Uterus (tissue), 2 donors: ENCODE data around the gene DUSP22.

Source experiments
- POLR2A ChIP-seq, 2 donors: fragments of 450-650 bp; IDR thresholded peaks; one replicate each; pipeline ENCODE4 v1.6.1; 2016; ENCODE audit warnings: antibody characterized with exemption in 2 of 2, mild to moderate bottlenecking in 1 of 2, moderate library complexity in 1 of 2
- TF ChIP-seq, protein P1 (sequence below), 4 experiments: fragments of 200-600 bp in 2 of 4; fragments of 450-650 bp in 2 of 4; sonication (generic) in 2 of 4; IDR thresholded peaks; one replicate each; pipeline ENCODE4 v1.5.1; 2016 to 2019; ENCODE audit warnings: antibody characterized with exemption in 4 of 4, mild to moderate bottlenecking in 2 of 4, moderate library complexity in 1 of 4

DNA sequence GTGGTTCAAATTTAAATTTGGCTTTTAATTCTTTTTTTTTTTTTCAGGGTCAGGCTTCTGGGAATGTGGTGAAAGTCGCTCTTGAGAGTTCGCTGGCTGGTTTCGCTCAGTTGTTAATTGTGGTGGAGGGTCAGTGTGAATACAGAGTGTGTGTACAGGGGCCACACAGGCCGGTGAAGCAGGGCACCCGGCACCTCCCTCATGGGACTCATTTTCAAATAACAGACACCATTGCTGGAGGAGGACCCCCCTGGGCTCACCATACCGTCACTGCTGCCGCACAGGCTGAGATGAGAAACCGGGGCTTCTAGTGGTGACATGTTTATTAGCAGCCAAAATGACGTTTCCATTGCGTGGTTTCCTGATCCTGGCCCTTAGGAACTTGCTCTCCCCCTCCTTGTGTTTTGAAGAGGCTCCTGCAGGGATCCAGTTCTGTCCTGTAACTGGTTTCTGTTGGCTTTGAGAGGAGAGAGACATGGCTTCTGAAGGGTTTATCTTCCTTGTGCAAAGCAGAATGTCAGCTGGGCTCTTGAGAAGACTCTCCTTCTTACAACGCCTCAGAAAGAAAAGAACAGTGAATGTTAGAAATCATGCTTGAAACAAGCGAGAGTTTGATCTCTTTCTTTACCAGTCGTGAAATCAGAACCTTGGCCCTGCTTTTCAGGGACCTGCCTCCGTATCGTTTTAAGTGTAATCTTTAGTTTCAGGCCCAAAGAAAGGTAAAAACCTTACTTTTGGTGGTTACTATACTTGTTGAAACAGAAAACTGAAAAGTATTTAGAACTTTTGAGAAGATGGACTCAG lies 37.8 kb downstream of the DUSP22 start:
- TF ChIP-seq, protein P1, sequence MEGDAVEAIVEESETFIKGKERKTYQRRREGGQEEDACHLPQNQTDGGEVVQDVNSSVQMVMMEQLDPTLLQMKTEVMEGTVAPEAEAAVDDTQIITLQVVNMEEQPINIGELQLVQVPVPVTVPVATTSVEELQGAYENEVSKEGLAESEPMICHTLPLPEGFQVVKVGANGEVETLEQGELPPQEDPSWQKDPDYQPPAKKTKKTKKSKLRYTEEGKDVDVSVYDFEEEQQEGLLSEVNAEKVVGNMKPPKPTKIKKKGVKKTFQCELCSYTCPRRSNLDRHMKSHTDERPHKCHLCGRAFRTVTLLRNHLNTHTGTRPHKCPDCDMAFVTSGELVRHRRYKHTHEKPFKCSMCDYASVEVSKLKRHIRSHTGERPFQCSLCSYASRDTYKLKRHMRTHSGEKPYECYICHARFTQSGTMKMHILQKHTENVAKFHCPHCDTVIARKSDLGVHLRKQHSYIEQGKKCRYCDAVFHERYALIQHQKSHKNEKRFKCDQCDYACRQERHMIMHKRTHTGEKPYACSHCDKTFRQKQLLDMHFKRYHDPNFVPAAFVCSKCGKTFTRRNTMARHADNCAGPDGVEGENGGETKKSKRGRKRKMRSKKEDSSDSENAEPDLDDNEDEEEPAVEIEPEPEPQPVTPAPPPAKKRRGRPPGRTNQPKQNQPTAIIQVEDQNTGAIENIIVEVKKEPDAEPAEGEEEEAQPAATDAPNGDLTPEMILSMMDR (IDR thresholded peaks at IDR 0.05), result no peak
- no peak for TF ChIP-seq POLR2A (IDR thresholded peaks at IDR 0.05)
